ENCODE results near the gene FAM217A.
"Not testable (repeated sequence)": the region's sequence is repeated elsewhere in the genome, so short reads cannot be mapped to it uniquely, and the experiment has no call there.

The FAM217A gene, protein sequence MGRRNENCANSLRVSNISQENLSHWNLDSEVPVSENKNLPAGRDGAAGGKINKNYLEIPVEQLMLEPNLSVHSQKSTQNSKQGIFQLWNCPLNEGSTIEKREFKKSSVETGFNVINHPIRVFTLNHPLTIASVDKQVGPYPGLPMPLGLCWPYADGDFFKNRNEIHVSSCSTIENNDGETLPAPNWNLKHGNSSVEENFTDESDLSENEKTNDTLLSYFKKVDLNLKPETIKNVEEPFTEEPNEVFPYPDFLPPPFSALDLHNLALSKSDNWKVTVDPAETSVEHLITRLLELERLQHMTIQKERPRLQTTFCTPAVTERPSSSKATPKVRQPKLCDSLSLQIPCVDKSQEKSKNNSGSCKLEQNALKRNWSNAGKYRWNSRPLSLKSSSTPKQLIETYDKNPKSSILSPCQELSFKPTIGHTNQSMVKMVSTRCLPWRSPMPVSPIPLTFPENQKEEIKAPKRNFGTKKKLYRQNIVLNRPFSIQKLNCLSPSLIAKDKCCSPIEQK

DNA sequence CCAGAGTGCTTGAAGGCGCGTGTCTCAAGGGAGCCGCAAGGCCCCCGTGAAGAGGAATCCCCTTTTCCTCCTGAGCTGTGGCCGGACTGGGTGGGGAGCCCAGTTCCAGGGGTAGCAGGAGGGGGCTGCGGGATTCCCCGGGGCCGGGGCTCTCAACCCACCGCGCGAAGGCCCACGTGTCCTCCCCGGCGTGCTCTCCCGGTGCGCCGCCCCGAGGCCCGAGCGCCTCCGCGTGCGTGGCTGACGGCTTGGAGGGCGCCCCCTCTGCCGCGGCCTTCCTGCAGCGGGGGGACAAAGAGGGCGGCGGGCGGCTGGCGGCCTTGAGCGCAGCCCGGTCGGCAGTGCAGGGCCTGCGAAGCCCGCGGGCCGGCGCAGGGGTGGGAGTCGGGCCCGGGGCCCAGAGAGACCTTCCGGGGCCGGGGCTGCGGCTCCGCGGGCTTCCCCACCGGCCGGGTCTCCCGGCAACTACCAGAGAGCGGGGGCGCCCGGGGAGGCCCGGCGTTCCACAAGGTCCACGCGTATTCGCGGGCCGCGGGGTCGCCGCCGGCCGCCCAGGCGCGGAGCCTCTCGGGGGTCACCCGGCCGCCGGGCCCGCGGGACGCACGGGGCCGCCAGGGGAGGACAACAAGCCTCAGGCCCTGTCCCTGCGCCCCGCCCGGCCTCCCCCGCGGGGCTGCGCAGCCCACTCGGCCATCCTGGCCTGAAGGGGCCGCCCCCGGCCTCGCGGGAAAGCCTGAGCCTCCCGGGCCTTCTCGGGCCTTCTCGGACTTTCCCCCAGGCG lies at the start of gene FAM217A:
Gene FAM217A, minus strand, starts transcription at position 447 of the 781 bp plus-strand sequence. CDS start 1,723 bp downstream, outside the sequence.
- Histone ChIP-seq H3K9ac (ENCODE audit: low read length) (no peak within 1 kb of the TSS), H3K4me3 (ENCODE audit: low read length) (no peak within 1 kb of the TSS), H3K27me3 (ENCODE audit: control insufficient read depth, insufficient read depth, low read length) (peaks cover 4% of the 10 kb centered on the region), H3K9me3 (ENCODE audit: control insufficient read depth, low read length) (no peaks in the 10 kb centered on the region), H3K4me1 (ENCODE audit: control insufficient read depth, insufficient read depth, low read length) (no peaks in the 10 kb centered on the region), H3K36me3 (ENCODE audit: control insufficient read depth, insufficient read depth, low read length) (no peaks in the 10 kb centered on the region)

DNA sequence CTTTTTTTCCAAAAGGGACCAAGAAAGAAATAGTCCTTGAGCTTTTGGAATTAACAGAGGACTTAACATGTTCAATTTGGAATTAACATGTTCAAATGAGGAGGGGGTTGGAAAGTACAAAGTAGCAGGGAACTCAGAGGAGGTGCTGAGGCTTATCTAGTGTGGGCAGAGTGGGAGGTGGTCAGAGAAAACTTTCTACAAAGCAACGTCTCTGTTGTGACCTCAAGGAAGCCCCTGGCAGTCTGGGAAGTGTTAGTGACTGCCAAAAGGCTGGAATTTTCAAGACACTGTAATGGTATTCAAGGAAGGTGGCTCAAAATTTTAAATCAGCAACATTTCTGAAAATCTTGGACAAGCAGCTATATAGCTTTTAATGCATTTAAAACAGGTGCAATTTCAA lies 49.1 kb upstream of the FAM217A start:
- Histone ChIP-seq H3K9me3 (ENCODE audit: control insufficient read depth, low read length) (no peaks in the 10 kb centered on the region), H3K4me3 (ENCODE audit: low read length) (no peak overlapping the region), H3K9ac (ENCODE audit: low read length) (no peak overlapping the region), H3K36me3 (ENCODE audit: control insufficient read depth, insufficient read depth, low read length) (peaks cover 5% of the 10 kb centered on the region), H3K4me1 (ENCODE audit: control insufficient read depth, insufficient read depth, low read length) (no peaks in the 10 kb centered on the region), H3K27me3 (ENCODE audit: control insufficient read depth, insufficient read depth, low read length) (no peaks in the 10 kb centered on the region)

DNA sequence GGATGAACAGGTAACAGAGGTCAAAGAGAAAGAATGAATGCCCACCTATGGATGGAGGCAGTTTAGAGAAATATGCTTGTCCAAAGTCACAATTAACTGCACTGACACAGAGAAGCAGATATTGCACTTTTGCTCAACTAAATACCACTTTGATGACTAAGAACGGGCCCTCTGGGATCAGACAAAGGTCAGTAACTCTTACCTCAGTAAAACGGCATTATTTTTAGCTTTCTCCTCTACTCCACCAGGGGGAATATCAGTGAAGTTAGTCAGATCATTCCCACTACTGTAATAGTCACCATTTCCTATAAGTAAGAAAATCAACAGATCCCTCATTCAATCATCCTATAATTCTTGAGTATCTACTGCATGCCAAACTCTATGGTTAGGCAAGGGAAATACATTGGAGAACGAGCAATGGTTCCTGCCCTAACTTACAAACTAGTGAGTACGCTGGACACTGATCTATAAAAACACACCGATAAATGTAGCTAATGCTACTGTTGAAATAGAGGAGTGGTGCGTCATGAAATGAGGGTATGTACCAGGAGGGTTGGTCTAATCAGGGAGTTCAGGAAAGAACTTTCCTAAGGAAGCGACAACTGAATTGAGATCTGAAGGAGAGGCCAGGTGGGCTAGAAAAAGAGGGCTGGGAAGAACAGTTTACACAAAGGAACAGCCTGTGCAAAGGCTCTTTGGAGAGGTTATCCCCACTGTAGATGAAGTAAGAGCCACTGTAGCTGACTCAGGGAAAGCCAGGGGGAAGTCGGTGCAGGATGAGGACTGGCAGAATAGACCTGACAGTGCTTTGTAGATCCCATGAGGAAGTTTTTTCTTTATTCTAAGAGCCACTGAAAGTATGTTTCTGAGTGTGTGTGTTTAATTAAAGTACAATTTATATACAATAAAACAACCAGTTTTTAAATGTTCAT lies 47.3 kb upstream of the FAM217A start:
- no peaks in the 10 kb centered on the region for H3K27me3 ChIP-seq (ENCODE audit: control insufficient read depth, insufficient read depth, low read length)
- H3K9ac ChIP-seq (ENCODE audit: low read length): no peak overlapping the region
- no peaks in the 10 kb centered on the region for H3K9me3 ChIP-seq (ENCODE audit: control insufficient read depth, low read length)
- H3K4me1 ChIP-seq (ENCODE audit: control insufficient read depth, insufficient read depth, low read length): no peaks in the 10 kb centered on the region
- H3K4me3 ChIP-seq (ENCODE audit: low read length): no peak overlapping the region
- no peaks in the 10 kb centered on the region for H3K36me3 ChIP-seq (ENCODE audit: control insufficient read depth, insufficient read depth, low read length)

DNA sequence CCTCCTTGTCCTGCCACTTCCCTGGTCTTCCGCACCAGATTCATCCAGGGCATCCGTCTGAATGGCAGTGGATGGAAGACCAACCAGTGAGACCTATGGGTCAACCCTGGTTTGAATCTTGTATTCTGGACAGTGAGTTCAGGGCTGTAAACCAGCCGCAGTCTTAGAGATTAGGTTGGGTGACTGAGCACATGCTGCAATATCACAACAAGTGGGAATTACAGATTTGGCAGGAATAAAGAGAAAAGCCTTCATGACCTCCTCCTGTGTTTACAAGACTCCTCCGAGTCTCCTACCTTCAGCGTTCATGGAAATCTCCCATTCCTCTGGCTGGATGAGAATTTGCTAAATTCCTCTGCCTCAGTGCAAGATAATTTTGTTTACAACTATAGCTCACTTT lies 46.6 kb upstream of the FAM217A start:
- Histone ChIP-seq H3K36me3 (ENCODE audit: control insufficient read depth, insufficient read depth, low read length) (no peaks in the 10 kb centered on the region), H3K9ac (ENCODE audit: low read length) (no peak overlapping the region)

DNA sequence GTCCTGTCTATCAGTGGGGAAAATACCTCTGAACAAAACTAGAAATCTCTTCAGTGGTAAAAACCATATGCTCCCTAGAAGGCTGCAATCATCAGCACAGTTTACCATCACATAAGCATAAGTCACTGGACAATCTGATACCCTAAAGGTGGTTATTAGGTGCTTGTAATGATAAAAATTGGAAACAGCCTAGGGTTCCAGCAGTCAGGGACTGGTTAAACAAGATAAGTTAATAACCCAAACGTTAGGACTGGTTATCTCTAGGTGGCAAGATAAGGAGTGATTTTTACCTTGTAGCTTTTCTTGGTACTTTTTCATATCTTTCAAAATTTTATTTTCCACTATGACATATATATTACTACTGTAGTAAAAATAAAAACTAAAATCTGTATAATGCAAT lies 45.4 kb upstream of the FAM217A start:
- Histone ChIP-seq H3K27me3 (ENCODE audit: control insufficient read depth, insufficient read depth, low read length) (no peaks in the 10 kb centered on the region), H3K9ac (ENCODE audit: low read length) (no peak overlapping the region), H3K36me3 (ENCODE audit: control insufficient read depth, insufficient read depth, low read length) (no peaks in the 10 kb centered on the region), H3K4me3 (ENCODE audit: low read length) (no peak overlapping the region), H3K9me3 (ENCODE audit: control insufficient read depth, low read length) (no peaks in the 10 kb centered on the region), H3K4me1 (ENCODE audit: control insufficient read depth, insufficient read depth, low read length) (no peaks in the 10 kb centered on the region)

More for the DNA sequence above, 46.6 kb upstream of the FAM217A start:
- Histone ChIP-seq H3K4me3 (ENCODE audit: low read length) (no peak overlapping the region), H3K4me1 (ENCODE audit: control insufficient read depth, insufficient read depth, low read length) (no peaks in the 10 kb centered on the region), H3K9me3 (ENCODE audit: control insufficient read depth, low read length) (no peaks in the 10 kb centered on the region), H3K27me3 (ENCODE audit: control insufficient read depth, insufficient read depth, low read length) (no peaks in the 10 kb centered on the region)

DNA sequence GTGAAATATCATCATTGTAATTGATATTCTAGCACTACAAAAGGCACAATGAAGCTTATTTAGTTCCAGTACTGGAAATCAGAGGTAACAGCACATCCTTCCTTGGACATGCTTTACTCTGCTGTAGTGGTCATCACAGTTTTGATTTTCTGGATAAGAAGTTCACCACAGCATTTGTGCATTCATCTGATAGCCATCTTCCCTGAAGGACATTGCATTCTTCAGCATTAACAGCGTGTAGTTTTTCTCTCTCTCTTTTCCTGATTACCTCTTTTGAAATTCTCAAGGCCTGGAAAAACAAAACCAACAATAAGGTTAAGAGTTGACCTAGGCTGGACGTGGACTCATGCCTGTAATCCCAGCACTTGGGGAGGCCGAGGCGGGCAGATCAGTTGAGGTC lies 36.8 kb upstream of the FAM217A start:
- Histone ChIP-seq H3K4me3 (ENCODE audit: low read length) (no peak overlapping the region), H3K4me1 (ENCODE audit: control insufficient read depth, insufficient read depth, low read length) (no peaks in the 10 kb centered on the region), H3K36me3 (ENCODE audit: control insufficient read depth, insufficient read depth, low read length) (peaks cover 7% of the 10 kb centered on the region), H3K9ac (ENCODE audit: low read length) (no peak overlapping the region), H3K27me3 (ENCODE audit: control insufficient read depth, insufficient read depth, low read length) (no peaks in the 10 kb centered on the region), H3K9me3 (ENCODE audit: control insufficient read depth, low read length) (no peaks in the 10 kb centered on the region)

DNA sequence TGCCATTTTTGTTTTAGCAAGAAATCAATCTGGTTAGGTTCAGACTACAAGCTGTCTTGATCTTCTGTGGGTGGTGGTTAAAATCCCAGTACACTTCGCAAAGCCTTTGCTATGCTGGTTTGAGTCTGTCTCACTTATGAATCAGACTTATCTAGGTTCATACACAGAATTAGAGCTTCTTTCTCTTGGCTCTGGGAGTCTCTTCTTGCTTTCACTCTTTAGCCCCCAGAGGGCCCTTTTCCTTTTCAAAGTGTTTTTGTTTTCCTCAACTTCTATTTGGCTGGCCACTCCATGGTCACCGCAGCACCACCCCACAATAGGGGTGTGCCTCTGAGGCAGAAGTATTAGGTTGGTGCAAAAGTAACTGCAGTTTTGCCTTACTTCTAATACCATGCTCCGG lies 35.2 kb upstream of the FAM217A start:
- Histone ChIP-seq H3K27me3 (ENCODE audit: control insufficient read depth, insufficient read depth, low read length) (no peaks in the 10 kb centered on the region), H3K4me3 (ENCODE audit: low read length) (no peak overlapping the region), H3K4me1 (ENCODE audit: control insufficient read depth, insufficient read depth, low read length) (peaks cover 12% of the 10 kb centered on the region), H3K36me3 (ENCODE audit: control insufficient read depth, insufficient read depth, low read length) (peaks cover 7% of the 10 kb centered on the region), H3K9ac (ENCODE audit: low read length) (no peak overlapping the region), H3K9me3 (ENCODE audit: control insufficient read depth, low read length) (no peaks in the 10 kb centered on the region)

DNA sequence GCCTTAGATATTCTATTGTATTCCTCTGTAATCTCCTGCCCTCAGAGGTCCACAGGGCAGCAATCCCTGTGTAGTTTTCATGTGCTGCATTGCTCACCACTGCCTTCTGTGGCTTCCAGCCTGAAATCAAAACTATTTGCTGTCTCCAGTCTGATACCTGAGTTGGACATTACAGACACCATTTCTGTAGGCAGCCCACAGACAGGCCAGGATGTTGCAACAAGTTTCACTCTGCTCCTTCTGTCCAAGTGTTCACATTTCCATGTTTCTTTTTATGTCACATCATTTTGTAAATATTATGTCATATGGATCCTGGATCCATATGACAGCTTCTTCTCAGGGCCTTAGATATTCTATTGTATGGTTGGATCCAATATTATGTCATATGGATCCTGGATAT lies 34.7 kb upstream of the FAM217A start:
- Histone ChIP-seq H3K4me1 (ENCODE audit: control insufficient read depth, insufficient read depth, low read length) (peaks cover 12% of the 10 kb centered on the region), H3K36me3 (ENCODE audit: control insufficient read depth, insufficient read depth, low read length) (peaks cover 6% of the 10 kb centered on the region), H3K27me3 (ENCODE audit: control insufficient read depth, insufficient read depth, low read length) (no peaks in the 10 kb centered on the region), H3K4me3 (ENCODE audit: low read length) (no peak overlapping the region), H3K9ac (ENCODE audit: low read length) (no peak overlapping the region), H3K9me3 (ENCODE audit: control insufficient read depth, low read length) (no peaks in the 10 kb centered on the region)

DNA sequence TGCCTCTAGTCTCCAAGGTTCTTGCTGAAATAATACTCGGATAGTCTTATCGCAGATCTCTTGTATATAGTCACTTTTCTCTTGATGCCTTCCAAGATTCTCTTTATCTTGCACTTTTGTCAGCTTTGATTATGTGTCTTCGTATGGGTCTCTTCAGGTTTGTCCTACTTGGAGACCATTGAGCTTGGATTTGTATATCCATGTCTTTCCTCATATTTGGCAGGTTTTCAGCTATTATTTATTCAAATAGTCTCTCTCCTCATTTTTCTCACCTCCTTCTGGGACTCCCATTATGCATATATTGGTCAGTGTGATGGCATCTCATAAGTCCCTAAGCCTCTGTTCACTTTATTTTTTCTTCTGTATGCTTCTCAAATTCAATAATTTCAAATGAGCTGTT lies 33.4 kb upstream of the FAM217A start:
- Histone ChIP-seq H3K4me3 (ENCODE audit: low read length) (no peak overlapping the region), H3K9ac (ENCODE audit: low read length) (no peak overlapping the region), H3K27me3 (ENCODE audit: control insufficient read depth, insufficient read depth, low read length) (no peaks in the 10 kb centered on the region), H3K36me3 (ENCODE audit: control insufficient read depth, insufficient read depth, low read length) (no peaks in the 10 kb centered on the region), H3K9me3 (ENCODE audit: control insufficient read depth, low read length) (no peaks in the 10 kb centered on the region), H3K4me1 (ENCODE audit: control insufficient read depth, insufficient read depth, low read length) (peaks cover 12% of the 10 kb centered on the region)

DNA sequence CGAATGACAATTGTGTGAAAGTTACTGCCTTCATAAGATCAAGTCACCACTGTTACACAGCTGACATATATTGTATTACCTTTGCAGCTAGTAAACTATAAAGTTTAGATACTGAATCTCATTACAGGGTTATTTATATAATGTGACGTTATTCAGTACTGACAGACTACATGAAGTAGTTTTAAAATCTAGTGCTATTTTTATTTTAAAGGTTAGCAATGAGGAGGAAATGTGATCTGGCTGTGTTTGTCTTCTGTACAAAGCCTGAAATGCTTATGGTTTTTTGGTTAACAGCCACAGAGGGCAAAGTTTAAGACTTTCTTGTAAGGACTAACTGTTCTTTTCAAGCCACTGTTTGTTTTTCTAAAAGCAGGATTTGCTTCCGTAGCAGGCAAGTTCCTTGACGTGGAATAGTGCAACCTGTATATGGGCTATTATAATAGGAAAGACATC lies 30.5 kb upstream of the FAM217A start:
- not testable (repeated sequence) for H3K4me3 ChIP-seq (ENCODE audit: low read length); H3K9me3 ChIP-seq (ENCODE audit: control insufficient read depth, low read length); H3K36me3 ChIP-seq (ENCODE audit: control insufficient read depth, insufficient read depth, low read length); H3K27me3 ChIP-seq (ENCODE audit: control insufficient read depth, insufficient read depth, low read length); H3K9ac ChIP-seq (ENCODE audit: low read length)
- peaks cover 12% of the 10 kb centered on the region for H3K4me1 ChIP-seq (ENCODE audit: control insufficient read depth, insufficient read depth, low read length)

DNA sequence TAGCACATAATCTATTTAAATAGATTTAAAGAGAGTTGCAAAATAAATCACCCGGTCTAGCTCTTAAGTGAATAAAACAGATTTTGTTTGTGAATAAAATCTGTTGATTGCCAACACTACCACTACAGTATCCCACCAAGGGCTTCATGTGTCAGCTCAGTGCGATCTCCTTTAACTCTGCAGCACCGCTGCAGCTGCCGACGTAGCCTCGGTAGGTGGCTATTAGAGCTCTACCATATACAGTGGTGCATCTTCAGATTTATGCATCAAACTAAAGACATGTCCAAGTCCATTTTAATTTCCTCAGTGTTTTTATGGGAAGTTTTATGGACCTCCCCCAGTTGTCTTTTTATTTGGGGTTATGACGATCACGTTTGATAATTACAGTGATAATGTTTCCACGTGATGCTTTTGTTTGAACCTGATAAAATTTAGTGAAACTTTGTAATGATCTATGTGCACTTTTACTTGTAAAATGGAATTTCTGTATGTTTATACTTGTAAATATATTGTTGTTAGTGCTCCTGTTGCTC lies 29.7 kb upstream of the FAM217A start:
- H3K4me1 ChIP-seq (ENCODE audit: control insufficient read depth, insufficient read depth, low read length): peaks cover 12% of the 10 kb centered on the region
- no peaks in the 10 kb centered on the region for H3K36me3 ChIP-seq (ENCODE audit: control insufficient read depth, insufficient read depth, low read length)
- H3K4me3 ChIP-seq (ENCODE audit: low read length): no peak overlapping the region
- no peak overlapping the region for H3K9ac ChIP-seq (ENCODE audit: low read length)
- H3K27me3 ChIP-seq (ENCODE audit: control insufficient read depth, insufficient read depth, low read length): no peaks in the 10 kb centered on the region
- no peaks in the 10 kb centered on the region for H3K9me3 ChIP-seq (ENCODE audit: control insufficient read depth, low read length)

All from mucosa of stomach (tissue), 1 donor.